ENCODE data around the gene ATP5F1D. TPM values are rescaled to one million over a fixed set of nuclear protein-coding genes. Genes with fewer than 3 reads are reported as not detected.
A peak's percentile ranks its signal among the peaks of the same experiment; 100 is the strongest.

ATP5F1D gene
- total and polyA plus RNA-seq, 2 experiments from 2014 or later, result 139 to 396 TPM

DNA sequence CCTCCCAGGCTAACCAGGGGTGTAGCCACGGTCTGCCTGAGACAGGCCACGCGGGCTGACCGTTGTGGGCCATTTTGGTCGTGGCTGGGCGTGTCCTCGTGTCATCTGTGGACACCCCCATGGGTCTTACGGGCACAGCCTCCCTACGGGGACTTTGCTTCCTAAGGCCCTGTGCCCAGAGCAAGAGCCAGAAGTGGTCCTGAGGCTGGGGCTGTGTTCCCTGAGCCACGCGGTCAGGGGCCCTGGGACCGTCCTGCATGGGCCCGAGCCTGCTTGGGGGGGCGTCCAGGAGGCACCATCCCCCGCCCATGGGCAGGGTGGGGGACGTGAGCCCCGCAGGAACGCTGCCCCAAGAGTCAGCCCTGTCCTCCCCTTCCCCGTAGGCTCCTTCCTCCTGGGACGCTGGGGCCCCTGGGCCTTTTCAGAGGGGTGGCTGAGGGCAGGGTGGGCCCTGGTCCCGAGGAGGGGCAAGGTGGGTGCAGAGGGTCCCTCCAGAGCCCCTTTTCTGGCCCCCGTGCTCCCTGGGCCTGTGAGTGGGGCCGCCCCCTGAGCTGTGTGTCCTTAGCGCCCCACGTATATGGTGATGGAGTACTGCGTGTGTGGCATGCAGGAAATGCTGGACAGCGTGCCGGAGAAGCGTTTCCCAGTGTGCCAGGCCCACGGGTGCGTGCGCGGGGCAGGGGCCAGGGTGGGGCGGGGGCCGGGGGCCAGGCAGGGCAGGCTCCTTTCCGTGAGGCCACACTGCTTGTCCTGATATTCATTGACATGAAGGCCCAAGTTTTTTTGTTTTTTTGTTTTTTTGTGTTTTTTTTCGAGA, 22.6 kb upstream of the ATP5F1D start:
- Histone ChIP-seq H3K9me2 (ENCODE audit: insufficient read depth) (no peaks in the 10 kb centered on the region), H3K4me1 (ENCODE audit: insufficient read depth) (peaks cover 11% of the 10 kb centered on the region; the same call in 1 of the 2 replicates), H3K79me2 (replicated peaks; ENCODE audit: insufficient read depth) (peaks cover 58% of the 10 kb centered on the region), H3K36me3 (ENCODE audit: insufficient read depth) (no peaks in the 10 kb centered on the region), H3F3A (replicated peaks; ENCODE audit: low read depth) (peaks cover 24% of the 10 kb centered on the region), H4K20me1 (replicated peaks; ENCODE audit: insufficient read depth) (peaks cover 21% of the 10 kb centered on the region; the same call in 1 of the 2 replicates), H2AFZ (no peak overlapping the region), H3K4me3 (no peak overlapping the region), H3K27me3 (ENCODE audit: insufficient read depth) (no peaks in the 10 kb centered on the region), H3K4me2 (no peak overlapping the region), H3K27ac (ENCODE audit: low read depth) (0 out of 2 replicates have a peak overlapping the region, but pooled peaks have one; percentile 63)
- TF ChIP-seq POLR2AphosphoS5 (IDR thresholded peaks at IDR 0.05; ENCODE audit: low read depth) (no peak), REST (IDR thresholded peaks at IDR 0.05; ENCODE audit: unreplicated experiment) (no peak), ZNF114 (CRISPR knock-in tag; IDR thresholded peaks at IDR 0.05) (no peak), ZNF331 (CRISPR knock-in tag; IDR thresholded peaks at IDR 0.05; ENCODE audit: low read depth) (no peak), CREB1 (CRISPR knock-in tag; IDR thresholded peaks at IDR 0.05; ENCODE audit: low read depth) (no peak), STAT1 (IDR thresholded peaks at IDR 0.05; ENCODE audit: unreplicated experiment) (no peak), EZH2 (IDR thresholded peaks at IDR 0.05; ENCODE audit: low read depth, unreplicated experiment) (no peak), ZNF462 (CRISPR knock-in tag; IDR thresholded peaks at IDR 0.05) (no peak), JUNB (IDR thresholded peaks at IDR 0.05; ENCODE audit: unreplicated experiment) (no peak)
- TF ChIP-seq, protein P1, sequence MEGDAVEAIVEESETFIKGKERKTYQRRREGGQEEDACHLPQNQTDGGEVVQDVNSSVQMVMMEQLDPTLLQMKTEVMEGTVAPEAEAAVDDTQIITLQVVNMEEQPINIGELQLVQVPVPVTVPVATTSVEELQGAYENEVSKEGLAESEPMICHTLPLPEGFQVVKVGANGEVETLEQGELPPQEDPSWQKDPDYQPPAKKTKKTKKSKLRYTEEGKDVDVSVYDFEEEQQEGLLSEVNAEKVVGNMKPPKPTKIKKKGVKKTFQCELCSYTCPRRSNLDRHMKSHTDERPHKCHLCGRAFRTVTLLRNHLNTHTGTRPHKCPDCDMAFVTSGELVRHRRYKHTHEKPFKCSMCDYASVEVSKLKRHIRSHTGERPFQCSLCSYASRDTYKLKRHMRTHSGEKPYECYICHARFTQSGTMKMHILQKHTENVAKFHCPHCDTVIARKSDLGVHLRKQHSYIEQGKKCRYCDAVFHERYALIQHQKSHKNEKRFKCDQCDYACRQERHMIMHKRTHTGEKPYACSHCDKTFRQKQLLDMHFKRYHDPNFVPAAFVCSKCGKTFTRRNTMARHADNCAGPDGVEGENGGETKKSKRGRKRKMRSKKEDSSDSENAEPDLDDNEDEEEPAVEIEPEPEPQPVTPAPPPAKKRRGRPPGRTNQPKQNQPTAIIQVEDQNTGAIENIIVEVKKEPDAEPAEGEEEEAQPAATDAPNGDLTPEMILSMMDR (conservative IDR thresholded peaks at IDR 0.05; ENCODE audit: low read depth in 2 of 2), result no peak
- TF ChIP-seq, protein P2, sequence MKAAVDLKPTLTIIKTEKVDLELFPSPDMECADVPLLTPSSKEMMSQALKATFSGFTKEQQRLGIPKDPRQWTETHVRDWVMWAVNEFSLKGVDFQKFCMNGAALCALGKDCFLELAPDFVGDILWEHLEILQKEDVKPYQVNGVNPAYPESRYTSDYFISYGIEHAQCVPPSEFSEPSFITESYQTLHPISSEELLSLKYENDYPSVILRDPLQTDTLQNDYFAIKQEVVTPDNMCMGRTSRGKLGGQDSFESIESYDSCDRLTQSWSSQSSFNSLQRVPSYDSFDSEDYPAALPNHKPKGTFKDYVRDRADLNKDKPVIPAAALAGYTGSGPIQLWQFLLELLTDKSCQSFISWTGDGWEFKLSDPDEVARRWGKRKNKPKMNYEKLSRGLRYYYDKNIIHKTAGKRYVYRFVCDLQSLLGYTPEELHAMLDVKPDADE (IDR thresholded peaks at IDR 0.05), result no peak
- Mint-ChIP-seq H3K4me1 (peaks cover 19% of the 10 kb centered on the region), H3K36me3 (ENCODE audit: low read depth) (peaks cover 2% of the 10 kb centered on the region; the same call in 1 of the 3 replicates), H3K4me3 (no peak overlapping the region), H3K27me3 (ENCODE audit: insufficient read depth, low read depth, poor library complexity) (peaks cover 13% of the 10 kb centered on the region), H3K27ac (no peak overlapping the region), H3K9me3 (no peaks in the 10 kb centered on the region)
- DNase-seq (ENCODE audit: low spot score) (no peak), ATAC-seq (no peak)

Data from GM23338 (cell line).